Neural crest cell (in vitro differentiated cells): ENCODE data around the gene VAPB. TPM values are rescaled to one million over a fixed set of nuclear protein-coding genes. Genes with fewer than 3 reads are reported as not detected.

Experiments
- DNase-seq: peaks from one replicate; pipeline ENCODE4 v3.0.0; 2021; ENCODE audit warnings: low read depth, mixed read lengths, low spot score
- H3K27ac Mint-ChIP-seq: one replicate; pipeline ENCODE4 v1.8.0; 2021; ENCODE audit warnings: mild to moderate bottlenecking, mixed read lengths; ENCODE audit not compliant: unreplicated experiment
- H3K27me3 Mint-ChIP-seq: 2 replicates; pipeline ENCODE4 v1.8.0; 2021; ENCODE audit warnings: low read depth, mild to moderate bottlenecking, mixed read lengths
- H3K36me3 Mint-ChIP-seq: 2 replicates; pipeline ENCODE4 v1.8.0; 2021; ENCODE audit warnings: low read depth, mild to moderate bottlenecking, mixed read lengths
- H3K4me1 Mint-ChIP-seq: 2 replicates; pipeline ENCODE4 v1.8.0; 2021; ENCODE audit warnings: mixed read lengths
- H3K4me3 Mint-ChIP-seq: one replicate; pipeline ENCODE4 v1.8.0; 2021; ENCODE audit warnings: mild to moderate bottlenecking, mixed read lengths
- H3K9me3 Mint-ChIP-seq: 2 replicates; pipeline ENCODE4 v1.8.0; 2021; ENCODE audit warnings: mixed read lengths
- CTCF ChIP-seq: fragments of 200-600 bp; sonication (generic); conservative IDR thresholded peaks from 2 replicates; pipeline ENCODE4 v1.5.0; 2021; ENCODE audit warnings: antibody characterized with exemption, mild to moderate bottlenecking
- total RNA-seq: library from RNA; stranded (reverse); gene quantifications from 2 replicates; pipeline ENCODE4 v1.2.1, GENCODE V29; 2021

VAPB gene
- total RNA-seq, 1 donor from 2014 or later = 57.7 TPM

DNA sequence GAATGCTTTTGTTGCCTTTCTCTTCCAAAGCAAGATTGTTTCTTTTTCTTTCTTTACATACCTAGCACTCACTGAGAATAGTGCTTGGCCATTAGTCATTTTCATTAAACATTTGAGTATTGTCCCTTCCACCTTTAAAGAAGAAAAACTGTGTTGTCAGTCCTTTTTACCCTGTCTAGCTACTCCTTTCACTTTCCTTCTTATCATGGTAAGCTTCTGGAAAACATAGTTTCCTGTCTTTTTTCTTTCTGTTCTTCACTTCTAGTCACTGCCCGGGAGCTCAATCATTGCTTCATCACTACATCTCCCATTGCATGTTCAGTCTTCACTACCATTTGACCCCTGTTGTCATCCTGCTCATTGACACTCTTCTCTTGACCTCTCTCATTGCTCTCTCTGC is 12.1 kb downstream of the VAPB start:
- Mint-ChIP-seq H3K36me3 (peaks cover 8% of the 10 kb centered on the region), H3K27me3 (no peaks in the 10 kb centered on the region), H3K27ac (no peak overlapping the region), H3K4me1 (peaks cover 15% of the 10 kb centered on the region), H3K4me3 (no peak overlapping the region), H3K9me3 (no peaks in the 10 kb centered on the region)
- DNase-seq = no peak
- no peak for TF ChIP-seq CTCF

GRCh38 chr20:58402305-58402704 is 13.3 kb downstream of the VAPB start:
- H3K4me1 Mint-ChIP-seq = peaks cover 17% of the 10 kb centered on the region
- TF ChIP-seq CTCF = no peak

DNA sequence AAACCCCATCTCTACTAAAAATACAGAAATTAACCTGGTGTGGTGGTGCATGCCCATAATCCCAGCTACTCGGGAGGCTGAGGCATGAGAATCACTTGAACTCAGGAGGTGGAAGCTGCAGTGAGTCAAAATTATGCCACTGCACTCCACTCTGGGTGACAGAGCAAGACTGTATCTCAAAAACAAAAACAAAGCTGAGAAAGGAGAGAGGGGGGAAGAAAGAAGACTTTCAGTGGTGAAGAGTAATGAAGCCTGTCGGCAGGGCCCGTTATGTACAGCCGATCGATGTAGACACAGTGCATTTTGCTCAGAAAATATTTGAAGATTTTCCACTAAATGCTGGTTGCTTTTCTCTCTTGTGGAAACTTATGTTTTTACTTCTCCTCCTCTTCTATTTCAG is 13.8 kb downstream of the VAPB start:
- DNase-seq = no peak
- Mint-ChIP-seq H3K36me3 (peaks cover 8% of the 10 kb centered on the region), H3K27me3 (no peaks in the 10 kb centered on the region), H3K4me3 (no peak overlapping the region), H3K27ac (no peak overlapping the region), H3K4me1 (peaks cover 20% of the 10 kb centered on the region), H3K9me3 (no peaks in the 10 kb centered on the region)
- TF ChIP-seq CTCF = no peak

More at GRCh38 chr20:58402305-58402704, 13.3 kb downstream of the VAPB start:
- Mint-ChIP-seq H3K27ac (no peak overlapping the region), H3K27me3 (no peaks in the 10 kb centered on the region), H3K36me3 (peaks cover 8% of the 10 kb centered on the region), H3K9me3 (no peaks in the 10 kb centered on the region), H3K4me3 (no peak overlapping the region)
- DNase-seq = no peak

GRCh38 chr20:58403272-58403671 is 14.2 kb downstream of the VAPB start:
- Mint-ChIP-seq H3K4me1 (peaks cover 20% of the 10 kb centered on the region), H3K27me3 (no peaks in the 10 kb centered on the region), H3K36me3 (peaks cover 3% of the 10 kb centered on the region), H3K4me3 (no peak overlapping the region), H3K9me3 (no peaks in the 10 kb centered on the region), H3K27ac (no peak overlapping the region)
- TF ChIP-seq CTCF = no peak
- DNase-seq = no peak

GRCh38 chr20:58405504-58406291 is 16.7 kb downstream of the VAPB start:
- H3K9me3 Mint-ChIP-seq = no peaks in the 10 kb centered on the region
- DNase-seq = no peak
- no peaks in the 10 kb centered on the region for H3K27me3 Mint-ChIP-seq
- TF ChIP-seq CTCF = no peak
- no peak overlapping the region for H3K27ac Mint-ChIP-seq
- peaks cover 37% of the 10 kb centered on the region for H3K4me1 Mint-ChIP-seq
- no peak overlapping the region for H3K4me3 Mint-ChIP-seq
- H3K36me3 Mint-ChIP-seq = no peaks in the 10 kb centered on the region
